Suprapubic skin (tissue), 4 donors: Measurements from ENCODE around the gene RUNX1.

ENCODE experiments used
- CTCF ChIP-seq, 2 donors: fragments of 200-600 bp in 1 of 2; fragments of 450-650 bp in 1 of 2; sonication (generic) in 1 of 2; IDR thresholded peaks; one replicate each; pipeline ENCODE4 v1.5.1; 2016 to 2019; ENCODE audit warnings: antibody characterized with exemption in 2 of 2, mild to moderate bottlenecking in 1 of 2, moderate library complexity in 1 of 2
- EP300 ChIP-seq: sonication (generic); formaldehyde crosslinking; IDR thresholded peaks from one replicate; pipeline ENCODE4 v1.6.1; 2017; ENCODE audit warnings: antibody characterized with exemption
- POLR2A ChIP-seq, 2 donors: fragments of 450-650 bp; IDR thresholded peaks; one replicate each; pipeline ENCODE4 v1.6.1; 2017; ENCODE audit warnings: antibody characterized with exemption in 2 of 2, mild to moderate bottlenecking in 2 of 2, moderate library complexity in 2 of 2
- POLR2AphosphoS5 ChIP-seq, 3 donors: sonication (generic); formaldehyde crosslinking; IDR thresholded peaks; one replicate each; pipeline ENCODE4 v1.6.1; 2017; ENCODE audit warnings: antibody characterized with exemption in 3 of 3

DNA sequence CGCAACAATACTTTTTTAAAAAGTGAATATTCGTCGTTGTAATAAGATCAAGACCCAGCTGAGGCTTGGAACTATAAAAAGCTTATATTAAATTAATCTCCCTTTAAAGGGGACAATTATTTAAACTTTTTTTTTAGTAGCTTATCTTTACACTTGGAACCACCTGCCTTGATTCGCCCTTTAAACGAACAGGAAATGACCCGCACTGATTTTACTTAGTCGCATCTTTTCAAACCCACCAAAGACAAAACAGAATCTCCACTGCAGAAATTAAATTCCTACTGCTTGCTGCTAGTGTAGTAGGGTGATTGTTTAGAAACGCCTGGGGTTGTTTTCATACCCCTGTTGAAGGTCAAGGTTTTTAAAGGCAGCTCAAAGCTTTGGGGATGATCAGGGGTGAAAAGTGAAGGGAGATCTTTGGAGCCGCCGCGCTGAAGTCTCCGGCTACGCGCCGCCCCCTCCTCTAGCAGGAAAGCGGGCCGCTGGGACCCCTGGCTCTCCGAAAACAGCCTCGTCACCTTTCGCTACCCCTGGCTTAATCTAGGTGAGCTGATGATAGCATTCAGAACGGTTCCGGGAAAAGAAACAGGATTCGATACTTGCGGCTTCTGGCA, 163.4 kb downstream of the RUNX1 start:
- TF ChIP-seq CTCF (IDR thresholded peaks at IDR 0.05) = no peak
- TF ChIP-seq POLR2A (IDR thresholded peaks at IDR 0.05) = no peak
- no peak for TF ChIP-seq POLR2AphosphoS5 (IDR thresholded peaks at IDR 0.05)
- TF ChIP-seq EP300 = no peak
